OCI-LY7 (cell line): ENCODE results near the gene MUC6. TPM values are rescaled to one million over a fixed set of nuclear protein-coding genes. Genes with fewer than 3 reads are reported as not detected.

ENCODE experiments used
- BruUV-seq: library from RNA; stranded (reverse); fragments of 400-500 nt; replicated peaks from 2 replicates; lab custom pipeline; 2021; lab: Mats Ljungman, UMichigan
- CTCF ChIA-PET: fragments of 300-600 bp; sonication (Branson Sonifier 250); formaldehyde crosslinking; loops from one replicate; lab custom pipeline; 2022; ENCODE audit warnings: antibody characterized with exemption; ENCODE audit not compliant: unreplicated experiment; lab: Charles Lee
- POLR2A ChIA-PET: fragments of 300-600 bp; sonication (Branson Sonifier 250); formaldehyde crosslinking; loops from one replicate; lab custom pipeline; 2022; ENCODE audit warnings: antibody characterized with exemption; lab: Charles Lee
- DNase-seq: peaks from one replicate; pipeline ENCODE4 v3.0.0-alpha.2; 2015; ENCODE audit warnings: low spot score
- H2AFZ ChIP-seq: fragments of 200-600 bp; sonication (generic), shearing (Covaris generic); 2 replicates; pipeline ENCODE4 v1.6.1; 2014; ENCODE audit warnings: mild to moderate bottlenecking, antibody characterized with exemption, low read length, moderate library complexity
- H3K27ac ChIP-seq: fragments of 200-600 bp; sonication (generic); 2 replicates; pipeline ENCODE4 v1.5.1; 2014; ENCODE audit warnings: mixed run types, low read depth, mild to moderate bottlenecking, moderate library complexity, low read length, inconsistent platforms; ENCODE audit not compliant: poor library complexity, severe bottlenecking
- H3K36me3 ChIP-seq: fragments of 200-600 bp; sonication (generic); 2 replicates; pipeline ENCODE4 v1.6.1; 2014; ENCODE audit warnings: mild to moderate bottlenecking, antibody characterized with exemption, low read length, moderate library complexity, mixed read lengths; ENCODE audit not compliant: insufficient read depth
- H3K4me1 ChIP-seq: fragments of 200-600 bp; sonication (generic); 2 replicates; pipeline ENCODE4 v1.5.1; 2014; ENCODE audit warnings: mild to moderate bottlenecking, low read length; ENCODE audit not compliant: insufficient read depth, poor library complexity, severe bottlenecking
- H3K4me2 ChIP-seq: fragments of 200-600 bp; sonication (generic); 2 replicates; pipeline ENCODE4 v1.6.1; 2014; ENCODE audit warnings: mild to moderate bottlenecking, low read length
- H3K4me3 ChIP-seq: fragments of 200-600 bp; sonication (generic); 2 replicates; pipeline ENCODE4 v1.5.1; 2014; ENCODE audit warnings: mild to moderate bottlenecking, low read depth, low read length; ENCODE audit not compliant: poor library complexity, severe bottlenecking
- H3K79me2 ChIP-seq: fragments of 200-600 bp; sonication (generic); 2 replicates; pipeline ENCODE4 v1.6.1; 2016; ENCODE audit warnings: low read depth, mild to moderate bottlenecking, low read length, moderate library complexity, mixed read lengths; ENCODE audit not compliant: insufficient read depth
- H3K9me2 ChIP-seq: fragments of 200-600 bp; sonication (generic); 2 replicates; pipeline ENCODE4 v1.6.1; 2016; ENCODE audit warnings: mild to moderate bottlenecking, low read length, mixed read lengths; ENCODE audit not compliant: insufficient read depth
- H3K9me3 ChIP-seq: fragments of 200-600 bp; sonication (generic); 2 replicates; pipeline ENCODE4 v1.6.1; 2014; ENCODE audit warnings: mild to moderate bottlenecking, mixed run types, low read length, mixed read lengths
- H4K20me1 ChIP-seq: fragments of 200-600 bp; sonication (generic); 2 replicates; pipeline ENCODE4 v1.6.1; 2014; ENCODE audit warnings: mild to moderate bottlenecking, antibody characterized with exemption, low read length, moderate library complexity, mixed read lengths; ENCODE audit not compliant: insufficient read depth
- EZH2phosphoT487 ChIP-seq: fragments of 200-600 bp; sonication (generic); IDR thresholded peaks from 2 replicates; pipeline ENCODE4 v1.6.1; 2018; ENCODE audit warnings: low read depth, borderline replicate concordance, mild to moderate bottlenecking, mixed run types, antibody characterized with exemption, low read length, moderate library complexity, mixed read lengths
- intact Hi-C: fragments of 100-400 bp; cut with micrococcal nuclease; formaldehyde crosslinking; loops from one replicate; pipeline ENCODE4 v1.10.0; 2022; ENCODE audit not compliant: unreplicated experiment
- total RNA-seq, 2 experiments: library from RNA; depleted of rRNA in 1 of 2; stranded (reverse); fragments of >200 nt in 1 of 2; shearing (Covaris generic) in 1 of 2; gene quantifications; 2 replicates each; pipeline ENCODE4 v1.2.3, GENCODE V29; 2014 to 2022
- TF ChIP-seq, protein P1 (sequence below): fragments of 200-600 bp; sonication (generic); conservative IDR thresholded peaks from 2 replicates; pipeline ENCODE4 v1.5.1; 2014; ENCODE audit warnings: mild to moderate bottlenecking, antibody characterized with exemption, low read length, moderate library complexity, mixed read lengths

MUC6 gene
- total RNA-seq, 2 experiments from 2014 or later: not detected

DNA sequence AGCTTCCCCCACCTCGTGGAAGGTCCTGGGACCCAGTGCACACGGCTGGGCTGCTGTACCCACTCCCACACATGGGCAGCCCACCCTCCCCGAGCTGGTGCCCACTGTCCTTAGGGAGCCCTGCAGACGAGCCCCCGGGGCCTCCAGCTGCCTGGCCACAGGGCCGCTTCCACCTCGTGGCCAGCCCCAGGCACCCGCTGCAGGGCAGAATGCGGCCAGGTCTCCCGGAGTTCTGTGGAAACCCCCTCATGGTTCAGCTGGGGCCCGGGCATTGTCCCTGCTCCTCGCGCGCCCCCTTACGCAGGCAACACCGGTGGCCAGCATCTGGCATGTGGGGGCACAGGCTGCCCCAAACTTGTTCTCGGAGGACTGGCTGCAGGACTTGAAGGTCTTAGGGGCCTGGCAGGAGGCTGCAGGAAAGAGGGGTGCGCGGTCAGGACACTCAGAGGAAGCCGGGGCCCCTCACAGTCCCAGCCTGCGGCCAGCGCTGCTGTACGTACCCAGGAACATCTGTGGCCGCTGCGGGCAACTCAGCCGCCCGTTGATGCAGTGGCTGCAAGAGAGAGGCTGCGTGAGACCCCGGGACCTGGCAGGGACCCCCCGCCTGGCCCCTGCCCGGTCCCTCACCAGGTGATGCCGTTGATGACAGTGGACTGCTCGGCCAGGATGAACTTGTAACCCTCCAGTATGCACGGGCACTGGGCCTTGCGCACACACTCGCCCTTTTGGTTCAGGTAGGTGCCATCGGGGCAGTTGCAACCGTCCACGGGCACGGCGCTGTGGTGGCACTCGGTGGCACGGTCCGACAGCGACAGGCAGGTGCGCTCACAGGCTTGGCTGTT lies 9.7 kb downstream of the MUC6 start:
- Histone ChIP-seq H3K4me1 (no peaks in the 10 kb centered on the region), H2AFZ (no peak overlapping the region), H3K79me2 (no peaks in the 10 kb centered on the region), H4K20me1 (no peaks in the 10 kb centered on the region), H3K9me2 (no peaks in the 10 kb centered on the region), H3K4me3 (no peak overlapping the region), H3K36me3 (no peaks in the 10 kb centered on the region), H3K4me2 (no peak overlapping the region), H3K9me3 (no peaks in the 10 kb centered on the region), H3K27ac (no peak overlapping the region)
- no TSS peak for BruUV-seq
- ChIA-PET POLR2A (interaction anchor here (0.5 kb wide), 1 partner anchor 266 kb away, joined by 3 read pairs; no protein-coding TSS in a partner anchor), CTCF (no interaction called here)
- TF ChIP-seq, protein P1, sequence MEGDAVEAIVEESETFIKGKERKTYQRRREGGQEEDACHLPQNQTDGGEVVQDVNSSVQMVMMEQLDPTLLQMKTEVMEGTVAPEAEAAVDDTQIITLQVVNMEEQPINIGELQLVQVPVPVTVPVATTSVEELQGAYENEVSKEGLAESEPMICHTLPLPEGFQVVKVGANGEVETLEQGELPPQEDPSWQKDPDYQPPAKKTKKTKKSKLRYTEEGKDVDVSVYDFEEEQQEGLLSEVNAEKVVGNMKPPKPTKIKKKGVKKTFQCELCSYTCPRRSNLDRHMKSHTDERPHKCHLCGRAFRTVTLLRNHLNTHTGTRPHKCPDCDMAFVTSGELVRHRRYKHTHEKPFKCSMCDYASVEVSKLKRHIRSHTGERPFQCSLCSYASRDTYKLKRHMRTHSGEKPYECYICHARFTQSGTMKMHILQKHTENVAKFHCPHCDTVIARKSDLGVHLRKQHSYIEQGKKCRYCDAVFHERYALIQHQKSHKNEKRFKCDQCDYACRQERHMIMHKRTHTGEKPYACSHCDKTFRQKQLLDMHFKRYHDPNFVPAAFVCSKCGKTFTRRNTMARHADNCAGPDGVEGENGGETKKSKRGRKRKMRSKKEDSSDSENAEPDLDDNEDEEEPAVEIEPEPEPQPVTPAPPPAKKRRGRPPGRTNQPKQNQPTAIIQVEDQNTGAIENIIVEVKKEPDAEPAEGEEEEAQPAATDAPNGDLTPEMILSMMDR: no peak
- TF ChIP-seq EZH2phosphoT487: no peak
- no peak for DNase-seq
- intact Hi-C loops: no loop called here

DNA sequence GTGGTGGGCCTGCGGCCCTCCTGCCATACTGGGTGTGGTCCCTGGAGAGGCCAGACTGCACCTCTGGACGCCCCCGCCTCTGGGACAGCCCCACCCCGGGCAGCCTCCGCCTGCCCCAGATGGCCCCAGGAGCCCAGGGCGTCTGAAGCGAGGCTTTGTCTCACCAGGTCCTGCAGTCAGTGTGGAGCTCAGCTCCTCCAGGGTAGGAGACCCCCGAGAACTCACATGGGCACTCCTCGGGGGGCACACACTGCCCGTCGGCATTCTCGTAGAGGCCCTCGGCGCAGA lies 10.4 kb downstream of the MUC6 start:
- ChIA-PET POLR2A (interaction anchor here (0.5 kb wide), 1 partner anchor 265 kb away, joined by 3 read pairs; no protein-coding TSS in a partner anchor), CTCF (no interaction called here)
- no peak overlapping the region for H3K4me3 ChIP-seq
- no peaks in the 10 kb centered on the region for H3K36me3 ChIP-seq
- H3K79me2 ChIP-seq: no peaks in the 10 kb centered on the region
- no peak overlapping the region for H3K27ac ChIP-seq
- no TSS peak for BruUV-seq
- no peaks in the 10 kb centered on the region for H3K9me3 ChIP-seq
- H2AFZ ChIP-seq: no peak overlapping the region
- H3K4me1 ChIP-seq: no peaks in the 10 kb centered on the region
- no peak overlapping the region for H3K4me2 ChIP-seq
- intact Hi-C loops: no loop called here
- no peak for DNase-seq
- no peaks in the 10 kb centered on the region for H4K20me1 ChIP-seq
- no peaks in the 10 kb centered on the region for H3K9me2 ChIP-seq
- no peak for TF ChIP-seq EZH2phosphoT487
- TF ChIP-seq, protein P1: no peak

DNA sequence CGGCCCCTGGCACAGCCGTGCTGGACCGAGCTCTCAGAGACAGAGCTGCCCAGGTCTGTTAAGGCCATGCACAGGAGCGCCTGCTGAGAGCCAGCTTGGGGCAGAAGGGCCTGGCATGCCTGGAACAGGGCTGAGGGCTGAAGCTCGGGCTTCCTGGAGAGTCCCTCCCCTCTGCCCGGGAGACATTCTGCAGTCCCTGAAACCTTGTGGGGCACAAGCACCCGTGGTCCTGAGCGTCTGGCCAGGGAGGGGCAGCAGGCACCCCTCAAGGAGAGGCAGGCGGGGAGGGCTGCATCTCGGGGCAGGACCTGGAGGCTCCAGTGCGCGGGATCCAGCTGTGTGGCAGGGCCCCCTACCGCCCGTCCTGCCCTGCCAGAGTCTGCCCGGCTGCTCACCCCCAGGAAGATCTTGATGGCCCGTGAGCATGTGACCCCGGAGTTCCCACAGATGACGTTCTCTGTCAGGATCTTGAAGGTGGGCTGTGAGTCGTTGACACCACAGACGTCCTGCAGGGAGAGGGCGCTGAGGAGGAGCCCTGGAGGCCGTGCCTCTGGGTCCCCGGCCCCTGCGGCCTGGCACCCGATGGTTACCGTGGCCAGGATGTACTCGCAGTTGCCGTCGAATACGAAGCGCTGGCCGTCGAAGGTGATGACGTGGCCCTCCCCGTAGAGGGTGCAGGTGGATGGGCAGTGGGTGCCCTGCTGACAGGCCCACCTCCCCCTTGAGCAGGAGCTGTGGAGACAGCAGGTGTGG lies 10.9 kb downstream of the MUC6 start:
- H4K20me1 ChIP-seq: no peaks in the 10 kb centered on the region
- intact Hi-C loops: no loop called here
- H3K9me2 ChIP-seq: no peaks in the 10 kb centered on the region
- CTCF ChIA-PET: no interaction called here
- H3K4me1 ChIP-seq: no peaks in the 10 kb centered on the region
- BruUV-seq: no TSS peak
- TF ChIP-seq, protein P1: no peak
- no peak for TF ChIP-seq EZH2phosphoT487
- H3K9me3 ChIP-seq: no peaks in the 10 kb centered on the region
- no peak overlapping the region for H2AFZ ChIP-seq
- H3K4me2 ChIP-seq: no peak overlapping the region
- no peak overlapping the region for H3K27ac ChIP-seq
- no peak for DNase-seq
- H3K36me3 ChIP-seq: no peaks in the 10 kb centered on the region
- H3K79me2 ChIP-seq: no peaks in the 10 kb centered on the region
- POLR2A ChIA-PET: no interaction called here
- no peak overlapping the region for H3K4me3 ChIP-seq
